ENCODE results near the gene KIFC1.

GRCh38 chr6:33459226-33459625, 67.6 kb downstream of the KIFC1 start:
- TF ChIP-seq POLR2A (IDR thresholded peaks at IDR 0.05) (no peak), EP300 (IDR thresholded peaks at IDR 0.05) (no peak), POLR2AphosphoS5 (IDR thresholded peaks at IDR 0.05) (no peak)
- TF ChIP-seq, protein P1, sequence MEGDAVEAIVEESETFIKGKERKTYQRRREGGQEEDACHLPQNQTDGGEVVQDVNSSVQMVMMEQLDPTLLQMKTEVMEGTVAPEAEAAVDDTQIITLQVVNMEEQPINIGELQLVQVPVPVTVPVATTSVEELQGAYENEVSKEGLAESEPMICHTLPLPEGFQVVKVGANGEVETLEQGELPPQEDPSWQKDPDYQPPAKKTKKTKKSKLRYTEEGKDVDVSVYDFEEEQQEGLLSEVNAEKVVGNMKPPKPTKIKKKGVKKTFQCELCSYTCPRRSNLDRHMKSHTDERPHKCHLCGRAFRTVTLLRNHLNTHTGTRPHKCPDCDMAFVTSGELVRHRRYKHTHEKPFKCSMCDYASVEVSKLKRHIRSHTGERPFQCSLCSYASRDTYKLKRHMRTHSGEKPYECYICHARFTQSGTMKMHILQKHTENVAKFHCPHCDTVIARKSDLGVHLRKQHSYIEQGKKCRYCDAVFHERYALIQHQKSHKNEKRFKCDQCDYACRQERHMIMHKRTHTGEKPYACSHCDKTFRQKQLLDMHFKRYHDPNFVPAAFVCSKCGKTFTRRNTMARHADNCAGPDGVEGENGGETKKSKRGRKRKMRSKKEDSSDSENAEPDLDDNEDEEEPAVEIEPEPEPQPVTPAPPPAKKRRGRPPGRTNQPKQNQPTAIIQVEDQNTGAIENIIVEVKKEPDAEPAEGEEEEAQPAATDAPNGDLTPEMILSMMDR (IDR thresholded peaks at IDR 0.05), result no peak

All from stomach (tissue), 4 donors.